ENCODE measurements around the gene RBMS3.
"Not testable (repeated sequence)": the region's sequence is repeated elsewhere in the genome, so short reads cannot be mapped to it uniquely, and the experiment has no call there.

RBMS3 gene

GRCh38 chr3:29429055-29429679 lies 148.3 kb downstream of the RBMS3 start:
- no peak for DNase-seq (ENCODE audit: low read depth, low spot score)

- DNase-seq (ENCODE audit: low read depth, low spot score), result peak; percentile 82
Measured at GRCh38 chr3:29430558-29430971, 149.7 kb downstream of the RBMS3 start.

GRCh38 chr3:29436612-29437323 lies 155.9 kb downstream of the RBMS3 start:
- DNase-seq (ENCODE audit: low read depth, low spot score), result no peak

- DNase-seq (ENCODE audit: low read depth, low spot score), result no peak
Measured at GRCh38 chr3:29438580-29438979, 157.7 kb downstream of the RBMS3 start.

- DNase-seq (ENCODE audit: low read depth, low spot score), result peak; percentile 67
Measured at GRCh38 chr3:29440413-29441305, 159.8 kb downstream of the RBMS3 start.

- DNase-seq (ENCODE audit: low read depth, low spot score), result no peak
Measured at GRCh38 chr3:29441422-29441821, 160.6 kb downstream of the RBMS3 start.

GRCh38 chr3:29447946-29448627 lies 167.2 kb downstream of the RBMS3 start:
- no peak for DNase-seq (ENCODE audit: low read depth, low spot score)

- no peak for DNase-seq (ENCODE audit: low read depth, low spot score)
Measured at GRCh38 chr3:29451920-29452319, 171.0 kb downstream of the RBMS3 start.

- DNase-seq (ENCODE audit: low read depth, low spot score), result no peak
Measured at GRCh38 chr3:29452934-29453283, 172.0 kb downstream of the RBMS3 start.

GRCh38 chr3:29453284-29454001 lies 172.6 kb downstream of the RBMS3 start:
- peak; percentile 54 for DNase-seq (ENCODE audit: low read depth, low spot score)

- DNase-seq (ENCODE audit: low read depth, low spot score), result no peak
Measured at GRCh38 chr3:29454161-29454611, 173.3 kb downstream of the RBMS3 start.

GRCh38 chr3:29456901-29457300 lies 176.0 kb downstream of the RBMS3 start:
- no peak for DNase-seq (ENCODE audit: low read depth, low spot score)

GRCh38 chr3:29463304-29463703 lies 182.4 kb downstream of the RBMS3 start:
- DNase-seq (ENCODE audit: low read depth, low spot score), result no peak

GRCh38 chr3:29465836-29466235 lies 185.0 kb downstream of the RBMS3 start:
- peak; percentile 28 for DNase-seq (ENCODE audit: low read depth, low spot score)

- DNase-seq (ENCODE audit: low read depth, low spot score), result no peak
Measured at GRCh38 chr3:29466442-29466841, 185.6 kb downstream of the RBMS3 start.

GRCh38 chr3:29468187-29468586 lies 187.3 kb downstream of the RBMS3 start:
- no peak for DNase-seq (ENCODE audit: low read depth, low spot score)

GRCh38 chr3:29473481-29474170 lies 192.8 kb downstream of the RBMS3 start:
- not testable (repeated sequence) for DNase-seq (ENCODE audit: low read depth, low spot score)

GRCh38 chr3:29475305-29475840 lies 194.5 kb downstream of the RBMS3 start:
- DNase-seq (ENCODE audit: low read depth, low spot score), result no peak

- no peak for DNase-seq (ENCODE audit: low read depth, low spot score)
Measured at GRCh38 chr3:29475854-29476253, 195.0 kb downstream of the RBMS3 start.

GRCh38 chr3:29478611-29479010 lies 197.7 kb downstream of the RBMS3 start:
- DNase-seq (ENCODE audit: low read depth, low spot score), result peak; percentile 20
